PFSK-1 (cell line): ENCODE data around the gene ACTN4.

Experiments
- FOXP2 ChIP-seq: optimal IDR thresholded peaks from 2 replicates; pipeline ENCODE3; 2011; ENCODE audit warnings: borderline replicate concordance, control low read depth, inconsistent platforms; ENCODE audit not compliant: insufficient read depth; ENCODE audit errors: extremely low read length, extremely low read depth
- POLR2AphosphoS5 ChIP-seq: IDR thresholded peaks from 2 replicates; pipeline ENCODE4 v1.6.1; 2012; ENCODE audit warnings: low read depth, mild to moderate bottlenecking, control low read depth, low read length, moderate library complexity
- REST ChIP-seq, 2 experiments: IDR thresholded peaks; 2 replicates each; pipeline versions ENCODE4 v1.6.1 to v1.8.0; 2011 to 2012; ENCODE audit warnings: low read depth in 2 of 2, low read length in 2 of 2, control low read depth in 1 of 2, inconsistent platforms in 1 of 2, mild to moderate bottlenecking in 1 of 2, moderate library complexity in 1 of 2; ENCODE audit not compliant: insufficient read depth in 1 of 2
- SIN3A ChIP-seq: IDR thresholded peaks from 2 replicates; pipeline ENCODE4 v1.6.1; 2012; ENCODE audit warnings: mild to moderate bottlenecking, low read length, moderate library complexity, borderline replicate concordance; ENCODE audit not compliant: insufficient read depth
- TAF1 ChIP-seq: IDR thresholded peaks from 2 replicates; pipeline ENCODE4 v1.6.1; 2012; ENCODE audit warnings: low read length, control low read depth, borderline replicate concordance; ENCODE audit not compliant: insufficient read depth

The ACTN4 gene

GRCh38 chr19:38658462-38659306 lies 11.2 kb downstream of the ACTN4 start:
- TF ChIP-seq TAF1: 0 out of 2 replicates have a peak, but pooled peaks have one; percentile 22
- TF ChIP-seq SIN3A: no peak
- TF ChIP-seq POLR2AphosphoS5: 0 out of 2 replicates have a peak, but pooled peaks have one; percentile 23

GRCh38 chr19:38660724-38661123 lies 13.3 kb downstream of the ACTN4 start:
- no peak for TF ChIP-seq FOXP2
- no peak for TF ChIP-seq REST (IDR thresholded peaks at IDR 0.05; ENCODE audit: insufficient read depth in 1 of 2, low read depth in 2 of 2, low read length in 2 of 2)
- no peak for TF ChIP-seq SIN3A
- TF ChIP-seq POLR2AphosphoS5: no peak
- TF ChIP-seq TAF1: no peak

GRCh38 chr19:38661136-38661535 lies 13.7 kb downstream of the ACTN4 start:
- TF ChIP-seq TAF1 (no peak), SIN3A (no peak), FOXP2 (no peak), REST (IDR thresholded peaks at IDR 0.05; ENCODE audit: insufficient read depth in 1 of 2, low read depth in 2 of 2, low read length in 2 of 2) (no peak), POLR2AphosphoS5 (no peak)

GRCh38 chr19:38661996-38662395 lies 14.5 kb downstream of the ACTN4 start:
- TF ChIP-seq FOXP2: no peak
- TF ChIP-seq TAF1: no peak
- no peak for TF ChIP-seq POLR2AphosphoS5
- TF ChIP-seq REST (IDR thresholded peaks at IDR 0.05; ENCODE audit: insufficient read depth in 1 of 2, low read depth in 2 of 2, low read length in 2 of 2): no peak
- no peak for TF ChIP-seq SIN3A

- TF ChIP-seq FOXP2: no peak
- TF ChIP-seq SIN3A: no peak
- TF ChIP-seq TAF1: no peak
- TF ChIP-seq POLR2AphosphoS5: no peak
These were observed 15.2 kb downstream of the ACTN4 start for GRCh38 chr19:38662537-38663155.

- TF ChIP-seq TAF1: no peak
- no peak for TF ChIP-seq REST (IDR thresholded peaks at IDR 0.05; ENCODE audit: insufficient read depth in 1 of 2, low read depth in 2 of 2, low read length in 2 of 2)
- no peak for TF ChIP-seq POLR2AphosphoS5
- no peak for TF ChIP-seq SIN3A
- TF ChIP-seq FOXP2: no peak
These were observed 15.8 kb downstream of the ACTN4 start for GRCh38 chr19:38663156-38663651.
